Gastroesophageal sphincter (tissue), 3 donors: ENCODE results near the gene GGT1.
"Not testable (repeated sequence)": the region's sequence is repeated elsewhere in the genome, so short reads cannot be mapped to it uniquely, and the experiment has no call there.

Experiments used
- EP300 ChIP-seq: sonication (generic); formaldehyde crosslinking; IDR thresholded peaks from one replicate; pipeline ENCODE4 v1.6.1; 2017; ENCODE audit warnings: antibody characterized with exemption, mild to moderate bottlenecking
- POLR2A ChIP-seq, 2 donors: fragments of 450-650 bp; IDR thresholded peaks; one replicate each; pipeline ENCODE4 v1.6.1; 2017; ENCODE audit warnings: antibody characterized with exemption in 2 of 2, mild to moderate bottlenecking in 2 of 2, moderate library complexity in 1 of 2
- TF ChIP-seq, protein P1 (sequence below), 4 experiments: fragments of 200-600 bp in 2 of 4; fragments of 450-650 bp in 2 of 4; sonication (generic) in 1 of 4; IDR thresholded peaks; one replicate each; pipeline ENCODE4 v1.5.1; 2017 to 2019; ENCODE audit warnings: antibody characterized with exemption in 4 of 4, mild to moderate bottlenecking in 2 of 4, moderate library complexity in 2 of 4

DNA sequence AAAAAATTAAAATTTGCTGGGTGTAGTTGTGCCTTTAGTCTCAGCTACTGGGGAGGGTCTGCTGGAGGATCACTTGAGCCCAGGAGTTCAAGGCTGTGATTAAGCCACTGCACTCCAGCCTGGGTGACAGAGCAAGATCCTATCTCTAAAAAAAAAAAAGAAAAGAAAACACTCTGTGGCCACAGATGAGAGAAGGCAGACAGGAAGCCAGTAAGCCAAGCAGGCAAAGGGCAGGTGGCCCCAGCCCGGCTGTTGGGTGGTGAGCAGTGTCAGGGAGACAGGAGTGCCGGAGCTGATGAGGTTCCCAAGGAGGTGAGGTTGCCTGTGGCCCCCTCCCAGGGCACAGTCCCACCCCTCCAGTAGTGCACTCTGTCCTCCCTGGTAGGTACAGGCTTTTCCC is 19.6 kb downstream of the GGT1 start:
- not testable (repeated sequence) for TF ChIP-seq POLR2A (IDR thresholded peaks at IDR 0.05); EP300
- TF ChIP-seq, protein P1, sequence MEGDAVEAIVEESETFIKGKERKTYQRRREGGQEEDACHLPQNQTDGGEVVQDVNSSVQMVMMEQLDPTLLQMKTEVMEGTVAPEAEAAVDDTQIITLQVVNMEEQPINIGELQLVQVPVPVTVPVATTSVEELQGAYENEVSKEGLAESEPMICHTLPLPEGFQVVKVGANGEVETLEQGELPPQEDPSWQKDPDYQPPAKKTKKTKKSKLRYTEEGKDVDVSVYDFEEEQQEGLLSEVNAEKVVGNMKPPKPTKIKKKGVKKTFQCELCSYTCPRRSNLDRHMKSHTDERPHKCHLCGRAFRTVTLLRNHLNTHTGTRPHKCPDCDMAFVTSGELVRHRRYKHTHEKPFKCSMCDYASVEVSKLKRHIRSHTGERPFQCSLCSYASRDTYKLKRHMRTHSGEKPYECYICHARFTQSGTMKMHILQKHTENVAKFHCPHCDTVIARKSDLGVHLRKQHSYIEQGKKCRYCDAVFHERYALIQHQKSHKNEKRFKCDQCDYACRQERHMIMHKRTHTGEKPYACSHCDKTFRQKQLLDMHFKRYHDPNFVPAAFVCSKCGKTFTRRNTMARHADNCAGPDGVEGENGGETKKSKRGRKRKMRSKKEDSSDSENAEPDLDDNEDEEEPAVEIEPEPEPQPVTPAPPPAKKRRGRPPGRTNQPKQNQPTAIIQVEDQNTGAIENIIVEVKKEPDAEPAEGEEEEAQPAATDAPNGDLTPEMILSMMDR (IDR thresholded peaks at IDR 0.05): not testable (repeated sequence)
